GM10847 (cell line): Measurements from ENCODE around the gene WDR46.

Experiments
- POLR2A ChIP-seq: IDR thresholded peaks from 2 replicates; pipeline ENCODE4 v1.6.1; 2011; ENCODE audit not compliant: insufficient read length; ENCODE audit errors: extremely low read depth

WDR46 gene

GRCh38 chr6:33297956-33298772, 9.1 kb upstream of the WDR46 start:
- no peak for TF ChIP-seq POLR2A

GRCh38 chr6:33297406-33297955, 8.4 kb upstream of the WDR46 start:
- no peak for TF ChIP-seq POLR2A

DNA sequence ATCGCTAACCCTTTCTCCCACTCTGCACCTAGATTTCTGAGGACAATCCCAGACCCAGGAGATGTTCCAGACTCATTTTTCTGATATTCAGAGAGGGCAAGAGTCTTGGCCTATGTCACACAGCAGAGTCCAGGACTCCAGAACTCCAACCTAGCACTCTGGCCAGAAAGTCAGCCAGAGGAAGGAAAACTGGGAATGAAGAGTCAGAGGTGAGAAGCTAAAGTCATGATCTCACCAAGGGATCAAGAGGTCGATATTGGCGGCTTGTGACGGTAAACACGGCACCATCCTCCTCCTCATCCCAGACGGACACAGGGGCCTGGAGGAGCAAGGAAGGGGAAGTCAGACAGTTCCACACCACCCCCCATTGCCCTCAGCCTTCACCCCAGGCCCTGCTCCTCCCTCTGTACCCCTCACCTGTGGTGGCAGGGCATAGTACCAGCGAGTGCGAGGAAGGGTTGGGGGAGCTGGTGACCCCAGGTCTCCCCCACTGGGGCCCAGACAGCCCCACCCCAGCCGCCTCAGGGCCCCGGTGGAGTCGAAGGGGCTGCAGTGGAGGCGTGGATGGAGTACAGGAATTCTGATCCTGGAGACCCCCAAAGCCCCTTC, 7.9 kb upstream of the WDR46 start:
- TF ChIP-seq POLR2A: no peak

GRCh38 chr6:33295621-33296369, 6.8 kb upstream of the WDR46 start:
- TF ChIP-seq POLR2A: no peak

DNA sequence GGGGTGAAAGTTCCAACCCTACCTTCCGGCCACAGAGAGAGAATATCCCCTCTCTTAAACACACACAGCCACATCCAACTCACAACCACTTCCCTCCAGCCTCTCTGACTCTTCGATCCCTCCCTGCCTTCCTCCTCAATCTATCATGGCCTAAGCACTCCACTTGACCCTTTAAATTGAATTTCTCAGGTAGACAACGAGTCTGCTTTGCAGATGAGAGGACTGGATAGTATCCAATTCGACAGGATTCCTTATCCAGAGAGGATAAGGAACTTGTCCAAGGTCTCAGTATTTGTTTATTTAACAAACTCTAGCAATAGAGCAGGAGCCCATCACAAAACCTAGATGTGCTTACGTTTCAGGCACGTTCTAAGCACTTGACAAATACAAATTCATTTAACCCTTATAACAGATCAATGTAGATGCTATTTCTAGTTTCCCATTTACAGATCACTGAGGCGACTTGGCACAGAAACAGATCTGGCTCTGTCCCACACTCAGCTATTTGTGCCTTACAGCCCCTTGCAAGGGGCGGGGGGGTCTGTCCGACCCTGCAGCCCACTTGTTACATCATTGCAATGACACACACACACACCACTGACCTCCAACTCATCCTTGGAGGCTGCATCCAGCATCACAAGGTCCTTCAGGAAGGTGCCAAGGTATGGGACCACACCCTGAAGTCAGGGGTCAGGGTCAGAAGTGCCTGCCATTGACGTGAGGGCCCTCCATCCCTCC, 5.2 kb upstream of the WDR46 start:
- no peak for TF ChIP-seq POLR2A

DNA sequence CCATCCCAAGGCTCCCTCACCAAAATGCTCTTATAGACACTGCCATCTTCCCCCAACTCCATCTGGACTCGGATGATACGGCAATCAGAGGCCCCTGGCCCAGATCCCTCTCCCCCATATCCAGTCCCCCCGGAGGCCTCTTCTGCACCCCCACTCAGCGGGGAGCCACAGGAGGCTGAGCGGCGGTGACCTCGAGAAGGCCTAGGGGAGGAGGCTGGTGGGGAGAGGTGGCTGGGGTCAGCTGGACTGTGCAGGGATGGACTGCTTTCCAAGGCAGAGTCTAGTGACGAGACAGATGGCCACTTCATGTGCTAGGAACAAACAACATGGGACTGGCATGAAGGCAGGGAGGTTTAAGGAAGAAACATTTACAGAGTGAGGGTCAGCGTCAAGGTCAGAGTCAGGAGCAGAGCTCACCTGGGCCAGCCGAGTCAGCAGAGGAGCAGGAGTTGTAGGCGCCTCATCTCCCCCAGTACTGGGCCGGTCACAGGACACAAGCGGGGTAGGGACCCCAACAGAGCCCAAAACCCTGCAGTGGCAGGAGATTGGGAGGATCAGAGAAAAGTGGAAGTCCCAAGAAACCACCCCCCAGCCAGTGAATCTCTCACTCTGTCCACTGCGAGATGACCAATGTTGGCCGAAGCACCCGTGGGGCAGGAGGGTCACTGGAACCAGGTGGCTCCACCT, 4.1 kb upstream of the WDR46 start:
- no peak for TF ChIP-seq POLR2A

DNA sequence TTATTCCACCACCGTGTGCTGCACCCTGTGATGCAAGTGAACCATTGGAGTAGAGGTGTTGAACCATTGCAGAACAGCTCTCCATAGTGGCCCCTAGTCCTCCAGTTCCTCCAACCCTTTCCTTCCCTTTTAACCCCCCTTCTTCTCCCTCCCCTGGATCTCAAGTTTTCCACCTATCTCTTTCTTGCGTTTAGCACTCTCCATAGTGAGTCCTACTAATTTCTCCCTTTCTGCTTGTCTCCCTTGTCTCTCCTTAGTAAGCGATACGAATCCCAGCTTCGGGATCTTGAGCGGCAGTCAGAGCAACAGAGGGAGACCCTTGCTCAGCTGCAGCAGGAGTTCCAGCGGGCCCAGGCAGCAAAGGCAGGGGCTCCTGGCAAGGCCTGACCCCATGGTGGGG, 1.4 kb upstream of the WDR46 start:
- TF ChIP-seq POLR2A: no peak

GRCh38 chr6:33289784-33290315, 811 bp upstream of the WDR46 start:
- TF ChIP-seq POLR2A: no peak

DNA sequence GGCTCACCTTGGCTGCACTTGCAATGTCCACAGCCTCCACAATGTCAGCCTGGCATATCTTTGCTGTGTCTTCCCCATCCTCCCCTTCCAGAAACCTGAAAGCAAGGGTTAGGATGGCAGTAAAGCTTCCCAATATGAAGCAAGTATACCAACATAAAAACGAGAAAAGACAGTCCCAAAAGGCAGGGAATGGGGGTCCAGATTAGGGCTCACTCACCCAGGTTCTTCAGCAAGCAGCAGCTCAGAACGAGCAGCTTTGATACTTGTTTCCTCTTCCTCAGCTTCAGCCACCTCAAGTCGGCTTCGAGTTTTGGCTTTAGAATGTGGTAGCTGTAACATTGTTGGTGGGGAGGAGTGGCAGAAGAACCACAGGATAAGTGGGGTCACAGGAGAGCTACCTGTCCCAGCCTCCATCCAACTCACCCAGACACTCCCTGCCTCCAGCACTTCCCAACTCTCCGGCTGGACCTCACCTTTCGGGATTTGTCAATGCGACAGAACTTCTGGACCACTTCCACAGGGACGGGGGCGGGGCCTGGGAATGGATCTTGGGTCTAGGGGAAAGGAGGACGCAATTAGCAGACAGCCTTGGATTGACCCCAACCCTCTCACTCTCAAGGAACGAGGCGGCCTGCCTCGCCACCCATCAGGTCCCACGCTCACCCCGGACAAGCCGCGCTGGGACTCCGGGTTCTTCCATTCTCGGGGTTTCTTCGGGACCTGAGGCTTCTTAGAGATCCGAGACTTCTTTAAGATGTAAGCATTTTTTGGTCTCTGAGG, 708 bp downstream of the WDR46 start:
- TF ChIP-seq POLR2A: no peak

GRCh38 chr6:33286946-33287914, 1.8 kb downstream of the WDR46 start:
- no peak for TF ChIP-seq POLR2A

GRCh38 chr6:33280539-33280938, 8.5 kb downstream of the WDR46 start:
- no peak for TF ChIP-seq POLR2A

DNA sequence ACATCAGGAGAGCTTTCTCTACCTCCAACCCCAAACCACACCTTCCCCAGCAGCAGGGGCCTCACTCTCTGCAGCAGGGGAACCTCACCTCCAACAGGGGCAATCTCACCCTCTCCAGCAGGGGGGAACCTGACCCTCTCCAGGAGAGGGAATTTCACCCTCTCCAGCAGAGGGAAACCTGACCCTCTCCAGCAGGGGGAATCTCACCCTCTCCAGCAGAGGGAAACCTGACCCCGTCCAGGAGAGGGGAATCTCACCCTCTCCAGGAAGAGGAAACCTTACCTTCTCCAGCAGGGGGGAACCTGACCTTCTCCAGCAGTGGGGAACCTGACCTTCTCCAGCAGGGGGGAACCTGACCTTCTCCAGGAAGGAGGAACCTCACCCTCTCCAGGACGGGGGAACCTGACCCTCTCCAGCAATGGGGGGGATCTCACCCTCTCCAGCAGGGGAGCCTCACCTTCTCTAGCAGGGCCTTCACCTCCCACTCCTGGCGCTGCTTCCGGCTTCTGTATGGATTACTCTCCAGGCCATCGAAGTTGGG, 9.0 kb downstream of the WDR46 start:
- no peak for TF ChIP-seq POLR2A
